H1 (cell line): ENCODE measurements around the gene ASCC2. TPM values are rescaled to one million over a fixed set of nuclear protein-coding genes. Genes with fewer than 3 reads are reported as not detected.

ENCODE experiments used
- CTCF ChIA-PET: fragments of 300-600 bp; sonication (Branson Sonifier 250); formaldehyde crosslinking; loops from one replicate; lab custom pipeline; 2021; ENCODE audit not compliant: partially characterized antibody; lab: Charles Lee
- POLR2A ChIA-PET: fragments of 300-600 bp; sonication (Branson Sonifier 250); formaldehyde crosslinking; loops from one replicate; lab custom pipeline; 2021; ENCODE audit warnings: inconsistent platforms; ENCODE audit not compliant: partially characterized antibody; lab: Charles Lee
- DNase-seq, 2 experiments: peaks; one replicate each; pipeline versions ENCODE4 v3.0.0 to v3.0.0-alpha.2; 2010 to 2022; ENCODE audit warnings: low spot score in 2 of 2, low read depth in 1 of 2, mixed read lengths in 1 of 2
- FAIRE-seq: peaks from 2 replicates; lab custom pipeline; 2011; peaks lifted over from hg19 to GRCh38; lab: Jason Lieb, UNC
- H2AFZ ChIP-seq: 2 replicates; pipeline ENCODE4 v1.8.1; 2012; ENCODE audit warnings: low read length, inconsistent platforms
- H2AK5ac ChIP-seq: 2 replicates; pipeline ENCODE4 v1.6.1; 2013; ENCODE audit warnings: low read depth, low read length
- H2BK120ac ChIP-seq: replicated peaks from 2 replicates; pipeline ENCODE3; 2013; ENCODE audit warnings: low read depth, low read length, inconsistent platforms
- H2BK12ac ChIP-seq: 2 replicates; pipeline ENCODE4 v1.6.1; 2013; ENCODE audit warnings: low read depth, low read length
- H2BK15ac ChIP-seq: 2 replicates; pipeline ENCODE4 v1.6.1; 2013; ENCODE audit warnings: low read length
- H2BK20ac ChIP-seq: 2 replicates; pipeline ENCODE4 v1.6.1; 2013; ENCODE audit warnings: low read length
- H2BK5ac ChIP-seq: 2 replicates; pipeline ENCODE4 v1.6.1; 2013; ENCODE audit warnings: low read depth, low read length
- H3K14ac ChIP-seq: 2 replicates; pipeline ENCODE4 v1.6.1; 2013; ENCODE audit warnings: inconsistent platforms; ENCODE audit not compliant: insufficient read length
- H3K18ac ChIP-seq: 2 replicates; pipeline ENCODE4 v1.6.1; 2013; ENCODE audit warnings: low read length; ENCODE audit errors: extremely low read depth
- H3K23ac ChIP-seq: 2 replicates; pipeline ENCODE4 v1.6.1; 2013; ENCODE audit warnings: inconsistent platforms; ENCODE audit not compliant: insufficient read length
- H3K23me2 ChIP-seq: 2 replicates; pipeline ENCODE4 v1.6.1; 2013; ENCODE audit warnings: low read depth, low read length
- H3K27ac ChIP-seq: 2 replicates; pipeline ENCODE4 v1.6.1; 2011; ENCODE audit warnings: low read depth, low read length, inconsistent platforms
- H3K27me3 ChIP-seq, 4 experiments: replicated peaks in 1 of 4; 1 replicate in 1 of 4; 2 replicates in 3 of 4; pipeline versions ENCODE4 v1.6.1 to v1.8.1; 2011 to 2013; ENCODE audit warnings: low read length in 3 of 4, mild to moderate bottlenecking in 3 of 4, inconsistent platforms in 2 of 4, mixed read lengths in 2 of 4, moderate library complexity in 1 of 4; ENCODE audit not compliant: control insufficient read depth in 3 of 4, insufficient read depth in 3 of 4; ENCODE audit errors: extremely low read depth in 1 of 4
- H3K36me3 ChIP-seq, 4 experiments: 2 replicates each; pipeline versions ENCODE4 v1.6.1 to v1.8.1; 2011 to 2013; ENCODE audit warnings: mild to moderate bottlenecking in 4 of 4, low read length in 3 of 4, moderate library complexity in 2 of 4, control low read depth in 1 of 4, inconsistent platforms in 1 of 4; ENCODE audit not compliant: insufficient read depth in 4 of 4, control insufficient read depth in 2 of 4
- H3K4ac ChIP-seq: replicated peaks from 2 replicates; pipeline ENCODE3; 2013; ENCODE audit warnings: low read length, low read depth, mixed read lengths, inconsistent platforms; ENCODE audit not compliant: insufficient read length
- H3K4me1 ChIP-seq, 4 experiments: replicated peaks in 1 of 4; 1 replicate in 1 of 4; 2 replicates in 3 of 4; pipeline versions ENCODE4 v1.6.1 to v1.8.1; 2011 to 2013; ENCODE audit warnings: low read length in 3 of 4, inconsistent platforms in 2 of 4, mixed read lengths in 1 of 4; ENCODE audit not compliant: insufficient read depth in 4 of 4, control insufficient read depth in 3 of 4
- H3K4me2 ChIP-seq, 2 experiments: 2 replicates each; pipeline versions ENCODE4 v1.6.1 to v1.8.1; 2011 to 2013; ENCODE audit warnings: low read depth in 2 of 2, low read length in 2 of 2, control low read depth in 1 of 2, inconsistent platforms in 1 of 2, mild to moderate bottlenecking in 1 of 2; ENCODE audit not compliant: insufficient read depth in 1 of 2
- H3K4me3 ChIP-seq, 4 experiments: fragments of 200-600, 300-600 bp in 1 of 4; sonication (generic), shearing (Covaris generic), sonication (Bioruptor Twin) in 1 of 4; 2 replicates each; pipeline versions ENCODE4 v1.5.1 to v1.8.1; 2011 to 2016; ENCODE audit warnings: low read length in 4 of 4, low read depth in 3 of 4, control low read depth in 2 of 4, inconsistent platforms in 2 of 4, mild to moderate bottlenecking in 2 of 4, mixed read lengths in 1 of 4, moderate library complexity in 1 of 4; ENCODE audit not compliant: insufficient read depth in 2 of 4; ENCODE audit errors: extremely low read depth in 1 of 4
- H3K56ac ChIP-seq: replicated peaks from 2 replicates; pipeline ENCODE3; 2013; ENCODE audit warnings: low read depth, mild to moderate bottlenecking, mixed read lengths, low read length, inconsistent platforms; ENCODE audit not compliant: insufficient read length
- H3K79me1 ChIP-seq: 2 replicates; pipeline ENCODE4 v1.6.1; 2013; ENCODE audit warnings: low read depth, low read length, control low read depth
- H3K79me2 ChIP-seq, 2 experiments: 2 replicates each; pipeline versions ENCODE4 v1.6.1 to v1.8.1; 2012 to 2013; ENCODE audit warnings: low read length in 2 of 2, mild to moderate bottlenecking in 2 of 2, inconsistent platforms in 1 of 2; ENCODE audit not compliant: insufficient read depth in 2 of 2, control insufficient read depth in 1 of 2
- H3K9ac ChIP-seq, 4 experiments: replicated peaks in 1 of 4; 1 replicate in 1 of 4; 2 replicates in 3 of 4; pipeline versions ENCODE4 v1.6.1 to v1.8.1; 2011 to 2013; ENCODE audit warnings: low read depth in 3 of 4, low read length in 3 of 4, control low read depth in 2 of 4, mild to moderate bottlenecking in 2 of 4, moderate library complexity in 2 of 4, inconsistent platforms in 1 of 4; ENCODE audit errors: extremely low read depth in 1 of 4
- H3K9me3 ChIP-seq, 2 experiments: 2 replicates each; pipeline versions ENCODE4 v1.6.1 to v1.8.1; 2012 to 2013; ENCODE audit warnings: mild to moderate bottlenecking in 2 of 2, moderate library complexity in 2 of 2, control low read depth in 1 of 2, inconsistent platforms in 1 of 2, low read depth in 1 of 2, low read length in 1 of 2, mixed read lengths in 1 of 2; ENCODE audit not compliant: insufficient read depth in 2 of 2
- H4K20me1 ChIP-seq, 2 experiments: replicated peaks in 1 of 2; 2 replicates each; pipeline versions ENCODE3 to v1.8.1; 2011 to 2013; ENCODE audit warnings: inconsistent platforms in 2 of 2, low read length in 2 of 2, mild to moderate bottlenecking in 1 of 2; ENCODE audit not compliant: insufficient read depth in 2 of 2, control insufficient read depth in 1 of 2
- H4K5ac ChIP-seq: 2 replicates; pipeline ENCODE4 v1.6.1; 2013; ENCODE audit warnings: low read length, low read depth, mixed read lengths, inconsistent platforms; ENCODE audit not compliant: insufficient read length
- H4K8ac ChIP-seq: 2 replicates; pipeline ENCODE4 v1.8.0; 2013; ENCODE audit warnings: mild to moderate bottlenecking, moderate library complexity, low read length, inconsistent platforms; ENCODE audit not compliant: insufficient read depth; ENCODE audit errors: extremely low read depth
- H4K91ac ChIP-seq: replicated peaks from 2 replicates; pipeline ENCODE3; 2013; ENCODE audit warnings: low read length, mixed read lengths, inconsistent platforms; ENCODE audit not compliant: insufficient read length
- SP1 ChIP-seq: IDR thresholded peaks from 2 replicates; pipeline ENCODE4 v1.6.1; 2011; ENCODE audit warnings: low read depth, low read length
- TCF12 ChIP-seq: IDR thresholded peaks from 2 replicates; pipeline ENCODE4 v1.6.1; 2011; ENCODE audit warnings: low read depth, mild to moderate bottlenecking, low read length
- WGBS, 2 experiments: shearing (Covaris generic) in 1 of 2; methylation state at CpG; one replicate each; pipeline versions ENCODE4 v1.1.6 to v1.1.7; 2013 to 2015; ENCODE audit warnings: low lambda C conversion rate in 2 of 2, mixed read lengths in 2 of 2, inconsistent platforms in 1 of 2, low coverage in 1 of 2, missing lambda C conversion rate in 1 of 2; ENCODE audit not compliant: insufficient replicate concordance in 2 of 2, insufficient coverage in 1 of 2, insufficient read length in 1 of 2; ENCODE audit errors: extremely low coverage in 1 of 2, missing lambda C conversion rate in 1 of 2; 5-methylcytosine and 5-hydroxymethylcytosine counted together
- polyA plus RNA-seq, 7 experiments: library from polyadenylated mRNA; depleted of rRNA in 3 of 7; stranded (reverse) in 5 of 7; unstranded in 2 of 7; fragments of >200 nt in 5 of 7; fragments of 200-250 nt in 2 of 7; gene quantifications; 1 replicate in 5 of 7; 2 replicates in 1 of 7; 4 replicates in 1 of 7; pipeline versions ENCODE4 v1.2.1 to v1.2.3, GENCODE V29; 2011 to 2013; ENCODE audit warnings: missing spikeins in 2 of 7, mixed read lengths in 2 of 7
- total RNA-seq: library from RNA; stranded (reverse); fragmentation: NEBNext Ultra II Directional; extraction: Animal tissue kit (Norgen Biotek cat#: 25700); gene quantifications from 2 replicates; pipeline ENCODE4 v1.2.1, GENCODE V29; 2021

ASCC2 gene
- total and polyA plus RNA-seq, 2 of the 8 experiments (the other 6 are each of a cell fraction or from before 2014, with no cell fraction given), result 35.0 to 35.8 TPM

- H3K18ac ChIP-seq, result no peak overlapping the region; the same call in 1 of the 2 replicates
- FAIRE-seq, result no peak
- H2BK5ac ChIP-seq, result no peak overlapping the region
- CTCF ChIA-PET, result interaction anchor here (0.6 to 1.6 kb wide), 5 partner anchors 9 to 133 kb away, joined by 3 to 4 read pairs (median 3); no protein-coding TSS in a partner anchor
- H3K79me1 ChIP-seq, result no peaks in the 10 kb centered on the region
- 95% methylated on average over 3 of the region's 3 CpGs; no CpG with 5 or more reads in 1 of the 2 experiments for WGBS, 2 experiments
- H4K20me1 ChIP-seq, result no peaks in the 10 kb centered on the region
- H3K14ac ChIP-seq, result no peak overlapping the region
- no peak overlapping the region for H2BK15ac ChIP-seq
- TF ChIP-seq TCF12 (no peak), SP1 (peak; percentile 82)
- TF ChIP-seq, all 59 proteins: peak for 1
- Histone ChIP-seq H4K5ac (no peak overlapping the region), H4K91ac (no peak overlapping the region), H3K23ac (no peak overlapping the region), H3K4me3 (no peak overlapping the region), H2BK20ac (no peak overlapping the region), H2BK120ac (no peak overlapping the region), H3K4me2 (peak overlapping the region in 1 of 2 experiments; percentile 5; a peak in 1 of 4 replicates), H3K56ac (no peak overlapping the region), H2AK5ac (no peak overlapping the region), H3K79me2 (no peaks in the 10 kb centered on the region), H3K36me3 (no peaks in the 10 kb centered on the region), H3K4me1 (peaks cover 0 to 9% (median 4%) of the 10 kb centered on the region in 4 experiments; a peak in 5 of 7 replicates), H3K9me3 (no peaks in the 10 kb centered on the region), H3K9ac (no peak overlapping the region), H3K27me3 (no peaks in the 10 kb centered on the region), H2BK12ac (no peak overlapping the region), H3K4ac (no peak overlapping the region), H2AFZ (peak overlapping the region; percentile 94), H3K23me2 (no peaks in the 10 kb centered on the region), H3K27ac (no peak overlapping the region), H4K8ac (no peak overlapping the region)
- POLR2A ChIA-PET, result no interaction called here
- DNase-seq, result peak in 1 of 2 experiments; percentile 46
These were observed 34.2 kb upstream of the ASCC2 start for GRCh38 chr22:29872144-29872893.
